H1 (cell line): ENCODE measurements around the gene DISC1. TPM values are rescaled to one million over a fixed set of nuclear protein-coding genes. Genes with fewer than 3 reads are reported as not detected.

Source experiments
- CTCF ChIA-PET: fragments of 300-600 bp; sonication (Branson Sonifier 250); formaldehyde crosslinking; loops from one replicate; lab custom pipeline; 2021; ENCODE audit not compliant: partially characterized antibody; lab: Charles Lee
- POLR2A ChIA-PET: fragments of 300-600 bp; sonication (Branson Sonifier 250); formaldehyde crosslinking; loops from one replicate; lab custom pipeline; 2021; ENCODE audit warnings: inconsistent platforms; ENCODE audit not compliant: partially characterized antibody; lab: Charles Lee
- DNase-seq, 2 experiments: peaks; one replicate each; pipeline versions ENCODE4 v3.0.0 to v3.0.0-alpha.2; 2010 to 2022; ENCODE audit warnings: low spot score in 2 of 2, low read depth in 1 of 2, mixed read lengths in 1 of 2
- FAIRE-seq: peaks from 2 replicates; lab custom pipeline; 2011; peaks lifted over from hg19 to GRCh38; lab: Jason Lieb, UNC
- H2AFZ ChIP-seq: 2 replicates; pipeline ENCODE4 v1.8.1; 2012; ENCODE audit warnings: low read length, inconsistent platforms
- H2AK5ac ChIP-seq: 2 replicates; pipeline ENCODE4 v1.6.1; 2013; ENCODE audit warnings: low read depth, low read length
- H2BK120ac ChIP-seq: replicated peaks from 2 replicates; pipeline ENCODE3; 2013; ENCODE audit warnings: low read depth, low read length, inconsistent platforms
- H2BK12ac ChIP-seq: 2 replicates; pipeline ENCODE4 v1.6.1; 2013; ENCODE audit warnings: low read depth, low read length
- H2BK15ac ChIP-seq: 2 replicates; pipeline ENCODE4 v1.6.1; 2013; ENCODE audit warnings: low read length
- H2BK20ac ChIP-seq: 2 replicates; pipeline ENCODE4 v1.6.1; 2013; ENCODE audit warnings: low read length
- H2BK5ac ChIP-seq: 2 replicates; pipeline ENCODE4 v1.6.1; 2013; ENCODE audit warnings: low read depth, low read length
- H3K14ac ChIP-seq: 2 replicates; pipeline ENCODE4 v1.6.1; 2013; ENCODE audit warnings: inconsistent platforms; ENCODE audit not compliant: insufficient read length
- H3K18ac ChIP-seq: 2 replicates; pipeline ENCODE4 v1.6.1; 2013; ENCODE audit warnings: low read length; ENCODE audit errors: extremely low read depth
- H3K23ac ChIP-seq: 2 replicates; pipeline ENCODE4 v1.6.1; 2013; ENCODE audit warnings: inconsistent platforms; ENCODE audit not compliant: insufficient read length
- H3K23me2 ChIP-seq: 2 replicates; pipeline ENCODE4 v1.6.1; 2013; ENCODE audit warnings: low read depth, low read length
- H3K27ac ChIP-seq: 2 replicates; pipeline ENCODE4 v1.6.1; 2011; ENCODE audit warnings: low read depth, low read length, inconsistent platforms
- H3K27me3 ChIP-seq, 4 experiments: replicated peaks in 1 of 4; 1 replicate in 1 of 4; 2 replicates in 3 of 4; pipeline versions ENCODE4 v1.6.1 to v1.8.1; 2011 to 2013; ENCODE audit warnings: low read length in 3 of 4, mild to moderate bottlenecking in 3 of 4, inconsistent platforms in 2 of 4, mixed read lengths in 2 of 4, moderate library complexity in 1 of 4; ENCODE audit not compliant: control insufficient read depth in 3 of 4, insufficient read depth in 3 of 4; ENCODE audit errors: extremely low read depth in 1 of 4
- H3K36me3 ChIP-seq, 4 experiments: 2 replicates each; pipeline versions ENCODE4 v1.6.1 to v1.8.1; 2011 to 2013; ENCODE audit warnings: mild to moderate bottlenecking in 4 of 4, low read length in 3 of 4, moderate library complexity in 2 of 4, control low read depth in 1 of 4, inconsistent platforms in 1 of 4; ENCODE audit not compliant: insufficient read depth in 4 of 4, control insufficient read depth in 2 of 4
- H3K4ac ChIP-seq: replicated peaks from 2 replicates; pipeline ENCODE3; 2013; ENCODE audit warnings: low read length, low read depth, mixed read lengths, inconsistent platforms; ENCODE audit not compliant: insufficient read length
- H3K4me1 ChIP-seq, 4 experiments: replicated peaks in 1 of 4; 1 replicate in 1 of 4; 2 replicates in 3 of 4; pipeline versions ENCODE4 v1.6.1 to v1.8.1; 2011 to 2013; ENCODE audit warnings: low read length in 3 of 4, inconsistent platforms in 2 of 4, mixed read lengths in 1 of 4; ENCODE audit not compliant: insufficient read depth in 4 of 4, control insufficient read depth in 3 of 4
- H3K4me2 ChIP-seq, 2 experiments: 2 replicates each; pipeline versions ENCODE4 v1.6.1 to v1.8.1; 2011 to 2013; ENCODE audit warnings: low read depth in 2 of 2, low read length in 2 of 2, control low read depth in 1 of 2, inconsistent platforms in 1 of 2, mild to moderate bottlenecking in 1 of 2; ENCODE audit not compliant: insufficient read depth in 1 of 2
- H3K4me3 ChIP-seq, 4 experiments: fragments of 200-600, 300-600 bp in 1 of 4; sonication (generic), shearing (Covaris generic), sonication (Bioruptor Twin) in 1 of 4; 2 replicates each; pipeline versions ENCODE4 v1.5.1 to v1.8.1; 2011 to 2016; ENCODE audit warnings: low read length in 4 of 4, low read depth in 3 of 4, control low read depth in 2 of 4, inconsistent platforms in 2 of 4, mild to moderate bottlenecking in 2 of 4, mixed read lengths in 1 of 4, moderate library complexity in 1 of 4; ENCODE audit not compliant: insufficient read depth in 2 of 4; ENCODE audit errors: extremely low read depth in 1 of 4
- H3K56ac ChIP-seq: replicated peaks from 2 replicates; pipeline ENCODE3; 2013; ENCODE audit warnings: low read depth, mild to moderate bottlenecking, mixed read lengths, low read length, inconsistent platforms; ENCODE audit not compliant: insufficient read length
- H3K79me1 ChIP-seq: 2 replicates; pipeline ENCODE4 v1.6.1; 2013; ENCODE audit warnings: low read depth, low read length, control low read depth
- H3K79me2 ChIP-seq, 2 experiments: 2 replicates each; pipeline versions ENCODE4 v1.6.1 to v1.8.1; 2012 to 2013; ENCODE audit warnings: low read length in 2 of 2, mild to moderate bottlenecking in 2 of 2, inconsistent platforms in 1 of 2; ENCODE audit not compliant: insufficient read depth in 2 of 2, control insufficient read depth in 1 of 2
- H3K9ac ChIP-seq, 4 experiments: replicated peaks in 1 of 4; 1 replicate in 1 of 4; 2 replicates in 3 of 4; pipeline versions ENCODE4 v1.6.1 to v1.8.1; 2011 to 2013; ENCODE audit warnings: low read depth in 3 of 4, low read length in 3 of 4, control low read depth in 2 of 4, mild to moderate bottlenecking in 2 of 4, moderate library complexity in 2 of 4, inconsistent platforms in 1 of 4; ENCODE audit errors: extremely low read depth in 1 of 4
- H3K9me3 ChIP-seq, 2 experiments: 2 replicates each; pipeline versions ENCODE4 v1.6.1 to v1.8.1; 2012 to 2013; ENCODE audit warnings: mild to moderate bottlenecking in 2 of 2, moderate library complexity in 2 of 2, control low read depth in 1 of 2, inconsistent platforms in 1 of 2, low read depth in 1 of 2, low read length in 1 of 2, mixed read lengths in 1 of 2; ENCODE audit not compliant: insufficient read depth in 2 of 2
- H4K20me1 ChIP-seq, 2 experiments: replicated peaks in 1 of 2; 2 replicates each; pipeline versions ENCODE3 to v1.8.1; 2011 to 2013; ENCODE audit warnings: inconsistent platforms in 2 of 2, low read length in 2 of 2, mild to moderate bottlenecking in 1 of 2; ENCODE audit not compliant: insufficient read depth in 2 of 2, control insufficient read depth in 1 of 2
- H4K5ac ChIP-seq: 2 replicates; pipeline ENCODE4 v1.6.1; 2013; ENCODE audit warnings: low read length, low read depth, mixed read lengths, inconsistent platforms; ENCODE audit not compliant: insufficient read length
- H4K8ac ChIP-seq: 2 replicates; pipeline ENCODE4 v1.8.0; 2013; ENCODE audit warnings: mild to moderate bottlenecking, moderate library complexity, low read length, inconsistent platforms; ENCODE audit not compliant: insufficient read depth; ENCODE audit errors: extremely low read depth
- H4K91ac ChIP-seq: replicated peaks from 2 replicates; pipeline ENCODE3; 2013; ENCODE audit warnings: low read length, mixed read lengths, inconsistent platforms; ENCODE audit not compliant: insufficient read length
- BRCA1 ChIP-seq: IDR thresholded peaks from 2 replicates; pipeline ENCODE4 v1.6.1; 2012; ENCODE audit warnings: low read depth, low read length, improper control_type of control experiment
- CHD1 ChIP-seq: IDR thresholded peaks from 2 replicates; pipeline ENCODE4 v1.6.1; 2012; ENCODE audit warnings: low read depth, low read length, improper control_type of control experiment
- CTCF ChIP-seq, 3 experiments: IDR thresholded peaks; 1 replicate in 2 of 3; 2 replicates in 1 of 3; pipeline versions ENCODE4 v1.5.1 to v1.6.1; 2011; ENCODE audit warnings: low read length in 3 of 3, mild to moderate bottlenecking in 3 of 3, inconsistent platforms in 2 of 3, low read depth in 1 of 3, moderate library complexity in 1 of 3; ENCODE audit not compliant: insufficient read depth in 1 of 3; ENCODE audit errors: control extremely low read depth in 1 of 3
- FOSL1 ChIP-seq: IDR thresholded peaks from 2 replicates; pipeline ENCODE4 v1.6.1; 2011; ENCODE audit warnings: mild to moderate bottlenecking, low read depth, low read length, moderate library complexity; ENCODE audit not compliant: insufficient read depth
- GTF2F1 ChIP-seq: IDR thresholded peaks from 2 replicates; pipeline ENCODE4 v1.6.1; 2012; ENCODE audit warnings: low read depth, low read length, improper control_type of control experiment, borderline replicate concordance
- KDM4A ChIP-seq: IDR thresholded peaks from one replicate; pipeline ENCODE4 v1.7.1; 2012; ENCODE audit warnings: low read depth, mild to moderate bottlenecking, moderate library complexity, low read length, inconsistent platforms; ENCODE audit not compliant: severe bottlenecking
- MAFK ChIP-seq: IDR thresholded peaks from 2 replicates; pipeline ENCODE4 v1.6.1; 2012; ENCODE audit warnings: low read depth, mild to moderate bottlenecking, improper control_type of control experiment, low read length
- NANOG ChIP-seq: IDR thresholded peaks from 2 replicates; pipeline ENCODE4 v1.6.1; 2011; ENCODE audit warnings: low read length, low read depth, mild to moderate bottlenecking, inconsistent platforms; ENCODE audit not compliant: insufficient read depth, poor library complexity, severe bottlenecking
- POU5F1 ChIP-seq: IDR thresholded peaks from 2 replicates; pipeline ENCODE4 v1.6.1; 2011; ENCODE audit warnings: low read depth, mild to moderate bottlenecking, low read length, moderate library complexity
- SP2 ChIP-seq: IDR thresholded peaks from 2 replicates; pipeline ENCODE4 v1.6.1; 2012; ENCODE audit warnings: mild to moderate bottlenecking, low read length, inconsistent platforms
- YY1 ChIP-seq: IDR thresholded peaks from 2 replicates; pipeline ENCODE4 v1.6.1; 2011; ENCODE audit warnings: low read depth, mild to moderate bottlenecking, low read length
- WGBS, 2 experiments: shearing (Covaris generic) in 1 of 2; methylation state at CpG; one replicate each; pipeline versions ENCODE4 v1.1.6 to v1.1.7; 2013 to 2015; ENCODE audit warnings: low lambda C conversion rate in 2 of 2, mixed read lengths in 2 of 2, inconsistent platforms in 1 of 2, low coverage in 1 of 2, missing lambda C conversion rate in 1 of 2; ENCODE audit not compliant: insufficient replicate concordance in 2 of 2, insufficient coverage in 1 of 2, insufficient read length in 1 of 2; ENCODE audit errors: extremely low coverage in 1 of 2, missing lambda C conversion rate in 1 of 2; 5-methylcytosine and 5-hydroxymethylcytosine counted together
- polyA plus RNA-seq, 7 experiments: library from polyadenylated mRNA; depleted of rRNA in 3 of 7; stranded (reverse) in 5 of 7; unstranded in 2 of 7; fragments of >200 nt in 5 of 7; fragments of 200-250 nt in 2 of 7; gene quantifications; 1 replicate in 5 of 7; 2 replicates in 1 of 7; 4 replicates in 1 of 7; pipeline versions ENCODE4 v1.2.1 to v1.2.3, GENCODE V29; 2011 to 2013; ENCODE audit warnings: missing spikeins in 2 of 7, mixed read lengths in 2 of 7
- total RNA-seq: library from RNA; stranded (reverse); fragmentation: NEBNext Ultra II Directional; extraction: Animal tissue kit (Norgen Biotek cat#: 25700); gene quantifications from 2 replicates; pipeline ENCODE4 v1.2.1, GENCODE V29; 2021

Gene DISC1
- total and polyA plus RNA-seq, 2 of the 8 experiments (the other 6 are each of a cell fraction or from before 2014, with no cell fraction given), result 1.1 to 3.5 TPM

DNA sequence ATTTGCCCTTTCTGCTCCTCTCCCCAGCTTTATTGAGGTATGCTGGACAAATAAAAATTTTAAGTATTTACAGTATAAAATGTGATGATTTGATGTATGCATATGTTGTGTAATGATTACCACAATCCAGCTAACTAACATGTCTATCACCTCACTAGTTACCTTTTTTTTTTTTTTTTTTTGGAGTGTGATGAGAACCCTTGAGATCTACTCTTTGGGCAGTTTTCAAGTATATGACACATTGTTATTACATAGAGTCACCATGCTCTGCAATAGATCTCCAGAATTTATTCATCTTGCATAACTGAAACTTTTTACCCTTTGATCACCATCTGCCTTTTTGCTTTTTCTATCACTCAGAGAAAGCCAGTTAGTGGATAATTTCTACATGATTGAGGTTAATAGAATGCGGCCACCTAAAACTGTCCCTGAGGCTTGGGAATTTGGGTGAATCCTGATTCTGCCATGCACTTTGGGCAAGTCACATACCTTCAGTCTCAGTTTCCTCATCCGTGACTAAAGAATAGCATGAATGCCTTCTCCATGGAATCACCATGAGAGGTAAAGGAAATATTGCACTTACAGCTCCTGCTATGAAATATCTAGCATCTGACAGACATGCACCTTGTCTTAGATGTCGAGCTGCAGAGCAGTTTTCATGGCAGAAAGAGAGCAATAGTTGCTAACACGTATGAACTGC lies 295.2 kb downstream of the DISC1 start:
- WGBS, 2 experiments, result 84% methylated on average over 4 of the region's 4 CpGs; no CpG with 5 or more reads in 1 of the 2 experiments
- POLR2A ChIA-PET, result no interaction called here
- Histone ChIP-seq H3K4me2 (no peak overlapping the region), H3K9me3 (no peaks in the 10 kb centered on the region), H3K4me3 (no peak overlapping the region), H2AFZ (no peak overlapping the region), H2BK20ac (no peak overlapping the region), H3K36me3 (no peaks in the 10 kb centered on the region), H4K20me1 (no peaks in the 10 kb centered on the region), H3K79me2 (no peaks in the 10 kb centered on the region), H3K27ac (no peak overlapping the region), H3K23me2 (no peaks in the 10 kb centered on the region), H4K8ac (no peak overlapping the region), H3K9ac (no peak overlapping the region), H4K91ac (no peak overlapping the region), H2BK120ac (no peak overlapping the region), H3K27me3 (no peaks in the 10 kb centered on the region; a peak in 1 of 7 replicates), H3K14ac (no peak overlapping the region), H3K79me1 (no peaks in the 10 kb centered on the region), H2AK5ac (no peak overlapping the region), H3K4ac (no peak overlapping the region), H3K18ac (no peak overlapping the region), H2BK15ac (no peak overlapping the region), H3K56ac (no peak overlapping the region), H3K23ac (no peak overlapping the region), H2BK12ac (no peak overlapping the region), H3K4me1 (no peaks in the 10 kb centered on the region; a peak in 1 of 7 replicates), H2BK5ac (no peak overlapping the region), H4K5ac (no peak overlapping the region)
- no peak for DNase-seq
- CTCF ChIA-PET, result interaction anchor here (3.7 kb wide), 1 partner anchor 10 kb away, joined by 26 read pairs; no protein-coding TSS in a partner anchor
- FAIRE-seq, result no peak
- TF ChIP-seq NANOG (no peak), CHD1 (no peak), POU5F1 (no peak), FOSL1 (no peak), SP2 (no peak), KDM4A (no peak), BRCA1 (no peak), GTF2F1 (no peak), YY1 (no peak), CTCF (IDR thresholded peaks at IDR 0.05; ENCODE audit: control extremely low read depth in 1 of 3, insufficient read depth in 1 of 3, low read depth in 1 of 3, low read length in 3 of 3) (no peak), MAFK (no peak)
